Naive thymus-derived CD8-positive, alpha-beta T cell (primary cell): ENCODE measurements around the gene DGCR8. TPM values are rescaled to one million over a fixed set of nuclear protein-coding genes. Genes with fewer than 3 reads are reported as not detected.
"Not testable (repeated sequence)": the region's sequence is repeated elsewhere in the genome, so short reads cannot be mapped to it uniquely, and the experiment has no call there.

ENCODE experiments used
- ATAC-seq, 2 donors: fragments of 150-1000 bp; cut with Tn5 transposase in 1 of 2; sonication (Bioruptor Pico), chemical (Tn5 transposase) in 1 of 2; 1 replicate in 1 of 2; 2 replicates in 1 of 2; pipeline ENCODE4 v1.10.0; 2021; ENCODE audit warnings: mild to moderate bottlenecking in 2 of 2, moderate library complexity in 2 of 2
- POLR2A ChIA-PET: fragments of 350-600 bp; sonication (Branson Sonifier 250); formaldehyde crosslinking; loops from one replicate; lab custom pipeline; 2021; ENCODE audit warnings: antibody characterized with exemption; lab: Charles Lee
- DNase-seq, 10 donors: peaks; one replicate each; pipeline versions ENCODE4 v3.0.0 to v3.0.0-alpha.2; 2020 to 2022
- H3K27ac Mint-ChIP-seq, 10 donors: one replicate each; pipeline ENCODE4 v1.8.0; 2020 to 2022; ENCODE audit warnings: mild to moderate bottlenecking in 10 of 10, mixed read lengths in 10 of 10, moderate library complexity in 4 of 10, inconsistent platforms in 1 of 10
- H3K27me3 Mint-ChIP-seq, 5 donors: one replicate each; pipeline ENCODE4 v1.8.0; 2021 to 2022; ENCODE audit warnings: mixed read lengths in 5 of 5
- H3K36me3 Mint-ChIP-seq, 3 donors: one replicate each; pipeline ENCODE4 v1.8.0; 2020 to 2022; ENCODE audit warnings: mixed read lengths in 3 of 3, mild to moderate bottlenecking in 2 of 3, inconsistent platforms in 1 of 3
- H3K4me1 Mint-ChIP-seq, 4 donors: one replicate each; pipeline ENCODE4 v1.8.0; 2021 to 2022; ENCODE audit warnings: mixed read lengths in 4 of 4
- H3K4me3 Mint-ChIP-seq, 10 donors: one replicate each; pipeline ENCODE4 v1.8.0; 2020 to 2022; ENCODE audit warnings: mild to moderate bottlenecking in 10 of 10, mixed read lengths in 10 of 10, moderate library complexity in 6 of 10, inconsistent platforms in 1 of 10
- H3K9me3 Mint-ChIP-seq, 9 donors: one replicate each; pipeline ENCODE4 v1.8.0; 2020 to 2022; ENCODE audit warnings: mixed read lengths in 9 of 9, mild to moderate bottlenecking in 3 of 9, inconsistent platforms in 1 of 9, moderate library complexity in 1 of 9
- polyA plus RNA-seq, 3 donors: library from polyadenylated mRNA; unstranded; fragments of 300-500 nt; fragmentation: Illumina TruSeq; gene quantifications; one replicate each; pipeline ENCODE4 v1.2.3, GENCODE V29; 2021
- total RNA-seq, 8 experiments: library from RNA in 2 of 8; stranded (reverse) in 2 of 8; gene quantifications; one replicate each; pipeline ENCODE4 v1.2.3 and lab custom pipeline; 2021 to 2026

DGCR8 gene
- total and polyA plus RNA-seq, 5 experiments from 2014 or later, result 4.0 to 53.3 (median 6.0) TPM

DNA sequence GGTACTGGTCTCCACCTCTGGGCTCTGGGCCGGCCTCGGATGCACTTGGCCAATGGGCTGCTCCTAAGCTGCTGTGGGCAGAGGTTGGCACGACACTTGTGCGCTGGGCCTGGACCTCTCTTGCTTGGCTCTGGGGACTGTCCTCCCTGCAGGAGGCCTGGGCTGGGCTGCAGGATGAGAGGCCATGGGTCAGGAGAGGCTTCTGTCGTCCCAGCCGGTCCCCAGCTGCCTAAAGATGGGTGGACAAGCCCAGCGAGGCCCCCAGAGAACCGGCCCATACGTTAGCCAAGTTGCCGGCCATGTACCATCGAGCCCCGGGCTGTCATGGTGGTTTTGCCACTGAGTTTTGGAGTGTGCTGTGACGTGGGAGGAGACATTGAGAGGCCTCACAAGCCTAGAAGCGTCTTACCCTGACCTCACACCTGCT, 72.4 kb downstream of the DGCR8 start:
- H3K27me3 Mint-ChIP-seq, result peaks cover 0 to 6% (median 0%) of the 10 kb centered on the region in 5 donors
- no peak for DNase-seq
- POLR2A ChIA-PET, result no interaction called here
- H3K9me3 Mint-ChIP-seq, result no peaks in the 10 kb centered on the region
- no peaks in the 10 kb centered on the region for H3K36me3 Mint-ChIP-seq
- no peak for ATAC-seq
- no peak overlapping the region for H3K4me3 Mint-ChIP-seq
- peaks cover 2 to 6% (median 3%) of the 10 kb centered on the region in 4 donors for H3K4me1 Mint-ChIP-seq
- H3K27ac Mint-ChIP-seq, result no peak overlapping the region

DNA sequence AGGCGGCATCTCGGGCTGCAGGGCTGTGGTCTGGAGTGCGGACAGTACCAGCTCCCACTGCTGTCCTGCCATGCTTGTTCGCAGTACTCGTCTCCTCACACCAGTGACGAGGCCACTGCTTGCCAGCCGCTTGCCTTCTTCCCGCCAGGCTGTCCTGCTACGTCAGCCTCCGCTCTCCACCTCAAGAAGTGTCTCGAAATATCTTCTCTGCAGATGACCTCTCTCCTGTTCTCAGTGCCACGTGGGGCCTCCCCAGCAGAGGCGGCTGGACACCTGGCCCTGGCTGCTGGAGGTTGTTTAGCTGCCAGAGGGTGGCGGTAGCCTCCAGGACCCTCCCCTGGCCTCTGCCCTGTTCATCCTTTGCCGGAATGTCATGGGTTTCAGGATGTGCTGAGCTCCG, 73.9 kb downstream of the DGCR8 start:
- DNase-seq (no peak), ATAC-seq (no peak)
- Mint-ChIP-seq H3K36me3 (no peaks in the 10 kb centered on the region), H3K9me3 (no peaks in the 10 kb centered on the region), H3K27me3 (peaks cover 0 to 6% (median 0%) of the 10 kb centered on the region in 5 donors), H3K4me3 (no peak overlapping the region), H3K27ac (peak overlapping the region in 3 of 10 donors; percentile 63 to 82 (median 78)), H3K4me1 (peaks cover 2 to 6% (median 4%) of the 10 kb centered on the region in 4 donors)
- POLR2A ChIA-PET, result no interaction called here

GRCh38 chr22:20154602-20155187, 74.7 kb downstream of the DGCR8 start:
- POLR2A ChIA-PET, result no interaction called here
- DNase-seq, result no peak

GRCh38 chr22:20155330-20156041, 75.4 kb downstream of the DGCR8 start:
- Mint-ChIP-seq H3K36me3 (no peaks in the 10 kb centered on the region), H3K27me3 (peaks cover 0 to 6% (median 0%) of the 10 kb centered on the region in 5 donors), H3K27ac (no peak overlapping the region), H3K4me3 (no peak overlapping the region), H3K4me1 (peaks cover 2 to 6% (median 4%) of the 10 kb centered on the region in 4 donors), H3K9me3 (no peaks in the 10 kb centered on the region)
- no peak for ATAC-seq
- POLR2A ChIA-PET, result no interaction called here
- DNase-seq, result no peak

More at GRCh38 chr22:20154602-20155187, 74.7 kb downstream of the DGCR8 start:
- Mint-ChIP-seq H3K36me3 (no peaks in the 10 kb centered on the region), H3K4me1 (peaks cover 2 to 6% (median 4%) of the 10 kb centered on the region in 4 donors), H3K9me3 (no peaks in the 10 kb centered on the region), H3K27me3 (peaks cover 0 to 6% (median 0%) of the 10 kb centered on the region in 5 donors), H3K4me3 (no peak overlapping the region), H3K27ac (peak overlapping the region in 2 of 10 donors; percentile 4 to 18)
- no peak for ATAC-seq

DNA sequence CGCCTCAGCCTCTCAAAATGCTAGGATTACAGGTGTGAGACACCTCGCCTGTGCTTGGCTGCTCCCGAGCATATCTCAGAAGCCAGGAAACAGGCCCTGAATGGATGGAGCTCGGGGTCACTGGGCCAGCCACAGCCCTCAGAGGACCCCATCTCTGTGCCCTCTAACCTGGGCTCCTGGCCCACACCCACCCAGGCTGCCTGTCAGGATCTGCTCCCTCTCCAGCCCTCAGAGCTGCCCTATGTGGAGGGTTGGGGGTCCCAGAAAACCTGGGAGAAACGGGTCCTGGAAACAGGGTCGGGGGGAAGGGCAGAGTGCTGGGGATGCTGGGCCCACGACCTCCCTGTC, 76.0 kb downstream of the DGCR8 start:
- POLR2A ChIA-PET, result no interaction called here
- peaks cover 2 to 6% (median 4%) of the 10 kb centered on the region in 4 donors for H3K4me1 Mint-ChIP-seq

GRCh38 chr22:20156611-20157429, 76.8 kb downstream of the DGCR8 start:
- POLR2A ChIA-PET, result interaction anchor here (0.7 to 1.3 kb wide), 5 partner anchors 64 to 163 kb away, joined by 3 to 7 read pairs (median 3); partner anchors contain the start of gene DGCR6L
- peak overlapping the region in 5 of 10 donors; percentile 20 to 37 (median 24) for H3K27ac Mint-ChIP-seq
- H3K36me3 Mint-ChIP-seq, result no peaks in the 10 kb centered on the region
- H3K27me3 Mint-ChIP-seq, result peaks cover 0 to 6% (median 0%) of the 10 kb centered on the region in 5 donors
- peaks cover 2 to 6% (median 4%) of the 10 kb centered on the region in 4 donors for H3K4me1 Mint-ChIP-seq
- DNase-seq (peak; percentile 77 to 95 (median 86)), ATAC-seq (peak; percentile 95 to 98)
- peak overlapping the region in 3 of 10 donors; percentile 19 to 38 (median 22) for H3K4me3 Mint-ChIP-seq
- no peaks in the 10 kb centered on the region for H3K9me3 Mint-ChIP-seq

More for the DNA sequence above, 76.0 kb downstream of the DGCR8 start:
- H3K27me3 Mint-ChIP-seq, result peaks cover 0 to 6% (median 0%) of the 10 kb centered on the region in 5 donors
- no peaks in the 10 kb centered on the region for H3K36me3 Mint-ChIP-seq
- ATAC-seq (no peak), DNase-seq (no peak)
- H3K27ac Mint-ChIP-seq, result no peak overlapping the region
- H3K9me3 Mint-ChIP-seq, result no peaks in the 10 kb centered on the region
- no peak overlapping the region for H3K4me3 Mint-ChIP-seq

GRCh38 chr22:20157430-20158183, 77.6 kb downstream of the DGCR8 start:
- no peaks in the 10 kb centered on the region for H3K9me3 Mint-ChIP-seq
- POLR2A ChIA-PET, result interaction anchor here (0.7 to 1.3 kb wide), 5 partner anchors 65 to 162 kb away, joined by 3 to 7 read pairs (median 3); partner anchors contain the start of gene DGCR6L
- H3K4me1 Mint-ChIP-seq, result peaks cover 2 to 6% (median 4%) of the 10 kb centered on the region in 4 donors
- H3K27ac Mint-ChIP-seq, result peak overlapping the region in 1 of 10 donors; percentile 31
- peaks cover 0 to 6% (median 0%) of the 10 kb centered on the region in 5 donors for H3K27me3 Mint-ChIP-seq
- DNase-seq, result no peak
- no peak for ATAC-seq
- no peaks in the 10 kb centered on the region for H3K36me3 Mint-ChIP-seq
- H3K4me3 Mint-ChIP-seq, result no peak overlapping the region

- Mint-ChIP-seq H3K27ac (peak overlapping the region in 1 of 10 donors; percentile 84), H3K4me1 (peaks cover 2 to 6% (median 4%) of the 10 kb centered on the region in 4 donors), H3K9me3 (no peaks in the 10 kb centered on the region), H3K27me3 (peaks cover 0 to 6% (median 0%) of the 10 kb centered on the region in 5 donors), H3K4me3 (no peak overlapping the region), H3K36me3 (no peaks in the 10 kb centered on the region)
- POLR2A ChIA-PET, result no interaction called here
- no peak for ATAC-seq
- no peak for DNase-seq
Observed at GRCh38 chr22:20158391-20159036, 78.5 kb downstream of the DGCR8 start.

GRCh38 chr22:20159076-20159475, 79.0 kb downstream of the DGCR8 start:
- Mint-ChIP-seq H3K36me3 (no peaks in the 10 kb centered on the region), H3K27ac (peak overlapping the region in 1 of 10 donors; percentile 84), H3K9me3 (no peaks in the 10 kb centered on the region), H3K4me3 (no peak overlapping the region), H3K4me1 (peaks cover 2 to 6% (median 4%) of the 10 kb centered on the region in 4 donors), H3K27me3 (peaks cover 0 to 6% (median 0%) of the 10 kb centered on the region in 5 donors)
- DNase-seq (no peak), ATAC-seq (no peak)
- POLR2A ChIA-PET, result no interaction called here

DNA sequence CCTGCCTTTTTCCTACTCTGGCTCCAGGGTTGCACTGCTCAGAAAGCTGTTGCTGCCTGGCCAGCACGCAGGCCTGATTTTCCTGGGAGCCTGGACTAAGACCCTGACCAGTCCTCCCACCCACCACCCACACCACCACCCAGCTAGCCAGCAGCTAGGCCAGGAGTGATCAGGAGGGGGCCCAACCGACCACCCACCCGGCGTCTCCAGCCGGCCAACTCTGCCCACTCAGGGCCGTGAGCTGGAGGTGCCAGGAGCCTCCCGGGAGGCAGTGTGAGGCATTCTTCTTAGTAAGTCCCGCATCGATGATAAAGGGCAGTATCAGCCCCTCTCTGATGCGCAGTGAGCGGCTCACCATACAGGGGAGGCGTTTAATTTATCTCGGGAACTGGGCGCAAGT, 79.5 kb downstream of the DGCR8 start:
- H3K4me3 Mint-ChIP-seq, POLR2A ChIA-PET, H3K36me3 Mint-ChIP-seq, H3K4me1 Mint-ChIP-seq, H3K9me3 Mint-ChIP-seq, ATAC-seq, H3K27me3 Mint-ChIP-seq, DNase-seq: not testable (repeated sequence)
- peak overlapping the region in 1 of 10 donors; percentile 28 for H3K27ac Mint-ChIP-seq

GRCh38 chr22:20160041-20160440, 80.0 kb downstream of the DGCR8 start:
- Mint-ChIP-seq H3K36me3 (no peaks in the 10 kb centered on the region), H3K9me3 (no peaks in the 10 kb centered on the region), H3K4me3 (no peak overlapping the region), H3K27me3 (peaks cover 0 to 6% (median 0%) of the 10 kb centered on the region in 5 donors), H3K4me1 (peaks cover 4 to 6% (median 6%) of the 10 kb centered on the region in 4 donors), H3K27ac (no peak overlapping the region)
- no peak for DNase-seq
- POLR2A ChIA-PET, result no interaction called here
- no peak for ATAC-seq
